Duodenal mucosa (tissue), 2 donors: ENCODE results near the gene PPFIA3.
"Not testable (repeated sequence)": the region's sequence is repeated elsewhere in the genome, so short reads cannot be mapped to it uniquely, and the experiment has no call there.

ENCODE experiments used
- H3K27ac ChIP-seq: one replicate; pipeline ENCODE4 v1.7.0; 2013; ENCODE audit warnings: low read depth, low read length
- H3K27me3 ChIP-seq, 2 donors: one replicate each; pipeline ENCODE4 v1.7.0; 2013; ENCODE audit warnings: low read length in 2 of 2, control low read depth in 1 of 2; ENCODE audit not compliant: insufficient read depth in 2 of 2, control insufficient read depth in 1 of 2
- H3K36me3 ChIP-seq, 2 donors: one replicate each; pipeline ENCODE4 v1.7.0; 2013; ENCODE audit warnings: low read length in 2 of 2, control low read depth in 1 of 2; ENCODE audit not compliant: insufficient read depth in 2 of 2, control insufficient read depth in 1 of 2
- H3K4me1 ChIP-seq, 2 donors: one replicate each; pipeline ENCODE4 v1.7.0; 2013; ENCODE audit warnings: low read length in 2 of 2, control low read depth in 1 of 2; ENCODE audit not compliant: insufficient read depth in 2 of 2, control insufficient read depth in 1 of 2
- H3K4me3 ChIP-seq, 2 donors: one replicate each; pipeline ENCODE4 v1.7.0; 2013; ENCODE audit warnings: low read length in 2 of 2, low read depth in 1 of 2
- H3K9ac ChIP-seq, 2 donors: one replicate each; pipeline ENCODE4 v1.7.0; 2013; ENCODE audit warnings: low read length in 2 of 2, low read depth in 1 of 2
- H3K9me3 ChIP-seq, 2 donors: one replicate each; pipeline ENCODE4 v1.7.0; 2013; ENCODE audit warnings: low read length in 2 of 2, control low read depth in 1 of 2; ENCODE audit not compliant: control insufficient read depth in 1 of 2

Gene PPFIA3

DNA sequence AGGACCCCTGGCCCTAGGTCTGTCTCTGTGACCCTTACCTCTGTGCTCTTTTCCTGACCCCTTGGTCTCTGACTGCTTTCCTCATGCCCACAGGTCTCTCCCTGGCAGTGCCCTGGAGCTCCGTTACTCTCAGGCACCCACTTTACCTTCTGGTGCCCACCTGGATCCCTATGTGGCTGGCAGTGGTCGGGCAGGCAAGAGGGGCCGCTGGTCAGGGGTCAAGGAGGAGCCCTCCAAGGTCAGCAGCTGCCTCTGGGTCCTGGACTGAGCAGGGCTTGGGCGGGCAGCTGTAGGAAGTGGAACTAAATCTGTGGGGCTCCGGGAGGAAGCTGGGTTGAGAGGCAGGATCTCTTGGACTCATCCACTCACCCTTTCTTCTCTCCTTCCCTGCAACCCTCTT lies 16.3 kb downstream of the PPFIA3 start:
- Histone ChIP-seq H3K4me3 (no peak overlapping the region), H3K9ac (no peak overlapping the region), H3K4me1 (peaks cover 0 to 11% of the 10 kb centered on the region in 2 donors), H3K27me3 (no peaks in the 10 kb centered on the region), H3K27ac (no peak overlapping the region), H3K36me3 (no peaks in the 10 kb centered on the region), H3K9me3 (no peaks in the 10 kb centered on the region)

DNA sequence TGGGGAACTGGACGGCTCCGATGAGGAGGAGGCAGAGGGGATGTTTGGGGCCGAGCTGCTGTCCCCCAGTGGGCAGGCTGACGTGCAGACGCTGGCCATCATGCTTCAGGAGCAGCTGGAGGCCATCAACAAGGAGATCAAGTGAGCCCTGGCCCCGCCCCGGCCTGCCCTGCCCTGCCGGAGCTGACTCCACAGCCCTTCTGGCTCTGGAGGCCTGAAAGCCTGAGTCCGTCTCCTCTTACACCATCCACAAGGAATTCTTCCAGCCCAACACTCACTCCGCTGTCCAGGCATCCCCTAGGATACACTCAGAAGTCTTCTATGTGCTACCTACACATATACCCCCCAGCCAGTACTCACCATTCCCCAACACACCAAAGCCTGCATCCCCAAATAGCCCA lies 17.4 kb downstream of the PPFIA3 start:
- H3K27ac ChIP-seq: peak overlapping the region; percentile 32
- H3K9me3 ChIP-seq: no peaks in the 10 kb centered on the region
- H3K9ac ChIP-seq: no peak overlapping the region
- no peak overlapping the region for H3K4me3 ChIP-seq
- no peaks in the 10 kb centered on the region for H3K36me3 ChIP-seq
- peaks cover 0 to 11% of the 10 kb centered on the region in 2 donors for H3K4me1 ChIP-seq
- H3K27me3 ChIP-seq: no peaks in the 10 kb centered on the region

DNA sequence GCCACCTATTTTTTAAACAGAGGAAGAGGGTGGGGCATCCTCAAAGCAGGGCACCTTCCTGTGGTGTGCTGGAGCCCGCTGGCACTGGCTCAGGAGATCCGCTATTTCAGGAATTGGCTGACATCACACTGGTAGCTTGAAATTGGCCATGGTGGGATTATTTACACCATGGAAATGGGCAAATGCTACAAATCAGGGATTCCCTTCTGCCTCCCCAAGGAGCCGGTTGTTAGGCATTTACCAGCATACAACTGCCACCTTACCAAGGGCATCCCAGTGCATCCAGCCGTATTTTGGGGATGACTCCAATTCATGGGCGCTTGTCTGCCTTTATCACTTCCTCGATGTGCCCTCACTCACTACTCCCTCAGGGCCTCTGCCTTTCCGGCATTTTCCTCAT lies 21.6 kb downstream of the PPFIA3 start:
- H3K9ac ChIP-seq: no peak overlapping the region
- H3K27me3 ChIP-seq: no peaks in the 10 kb centered on the region
- H3K36me3 ChIP-seq: no peaks in the 10 kb centered on the region
- peaks cover 12 to 14% of the 10 kb centered on the region in 2 donors for H3K4me1 ChIP-seq
- H3K9me3 ChIP-seq: no peaks in the 10 kb centered on the region
- H3K4me3 ChIP-seq: no peak overlapping the region
- no peak overlapping the region for H3K27ac ChIP-seq

DNA sequence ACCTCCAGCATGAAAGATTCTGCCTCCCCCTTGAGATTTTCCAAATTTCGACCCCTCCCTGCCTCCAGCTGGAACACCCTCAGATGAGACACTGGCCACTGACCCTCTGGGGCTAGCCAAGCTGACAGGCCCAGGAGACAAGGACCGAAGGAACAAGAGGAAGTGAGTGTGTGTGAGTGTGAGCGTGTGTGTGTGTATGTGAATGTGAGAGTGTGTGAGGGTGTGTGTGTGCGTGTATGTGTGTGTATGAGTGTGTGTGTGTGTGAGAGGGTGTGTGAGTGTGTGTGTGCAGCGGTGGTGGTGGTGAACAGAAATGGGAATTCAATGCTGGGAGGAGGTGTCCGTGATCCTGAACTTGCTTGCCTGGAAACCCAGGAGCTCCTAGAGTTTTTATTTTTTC lies 22.0 kb downstream of the PPFIA3 start:
- H3K27me3 ChIP-seq: no peaks in the 10 kb centered on the region
- no peak overlapping the region for H3K27ac ChIP-seq
- no peaks in the 10 kb centered on the region for H3K36me3 ChIP-seq
- no peak overlapping the region for H3K4me3 ChIP-seq
- H3K9ac ChIP-seq: no peak overlapping the region
- no peaks in the 10 kb centered on the region for H3K9me3 ChIP-seq
- peaks cover 16 to 18% of the 10 kb centered on the region in 2 donors for H3K4me1 ChIP-seq

DNA sequence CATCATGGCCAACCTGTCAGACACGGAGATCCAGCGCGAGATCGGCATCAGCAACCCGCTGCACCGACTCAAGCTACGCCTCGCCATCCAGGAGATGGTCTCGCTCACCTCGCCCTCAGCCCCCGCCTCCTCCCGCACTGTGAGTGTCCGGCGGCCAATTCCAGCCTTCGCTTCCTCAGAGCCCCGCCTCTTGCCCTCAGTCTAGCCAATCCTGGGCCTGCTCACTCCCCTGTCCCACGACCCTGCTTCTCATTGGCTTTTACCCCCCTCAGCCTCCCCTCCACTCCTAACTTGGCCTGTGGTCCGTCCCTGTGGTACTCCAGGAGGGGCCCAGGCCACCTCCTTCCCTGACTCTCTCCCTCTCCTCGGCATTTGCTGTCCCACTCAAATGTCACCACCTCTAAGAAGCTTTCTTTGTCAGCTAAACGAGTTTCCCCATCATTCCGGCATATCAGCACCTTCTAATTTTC lies 23.6 kb downstream of the PPFIA3 start:
- no peaks in the 10 kb centered on the region for H3K36me3 ChIP-seq
- H3K27ac ChIP-seq: no peak overlapping the region
- no peaks in the 10 kb centered on the region for H3K9me3 ChIP-seq
- H3K9ac ChIP-seq: peak overlapping the region in 1 of 2 donors; percentile 47
- no peaks in the 10 kb centered on the region for H3K27me3 ChIP-seq
- peak overlapping the region; percentile 72 to 76 for H3K4me3 ChIP-seq
- H3K4me1 ChIP-seq: peaks cover 18 to 20% of the 10 kb centered on the region in 2 donors

DNA sequence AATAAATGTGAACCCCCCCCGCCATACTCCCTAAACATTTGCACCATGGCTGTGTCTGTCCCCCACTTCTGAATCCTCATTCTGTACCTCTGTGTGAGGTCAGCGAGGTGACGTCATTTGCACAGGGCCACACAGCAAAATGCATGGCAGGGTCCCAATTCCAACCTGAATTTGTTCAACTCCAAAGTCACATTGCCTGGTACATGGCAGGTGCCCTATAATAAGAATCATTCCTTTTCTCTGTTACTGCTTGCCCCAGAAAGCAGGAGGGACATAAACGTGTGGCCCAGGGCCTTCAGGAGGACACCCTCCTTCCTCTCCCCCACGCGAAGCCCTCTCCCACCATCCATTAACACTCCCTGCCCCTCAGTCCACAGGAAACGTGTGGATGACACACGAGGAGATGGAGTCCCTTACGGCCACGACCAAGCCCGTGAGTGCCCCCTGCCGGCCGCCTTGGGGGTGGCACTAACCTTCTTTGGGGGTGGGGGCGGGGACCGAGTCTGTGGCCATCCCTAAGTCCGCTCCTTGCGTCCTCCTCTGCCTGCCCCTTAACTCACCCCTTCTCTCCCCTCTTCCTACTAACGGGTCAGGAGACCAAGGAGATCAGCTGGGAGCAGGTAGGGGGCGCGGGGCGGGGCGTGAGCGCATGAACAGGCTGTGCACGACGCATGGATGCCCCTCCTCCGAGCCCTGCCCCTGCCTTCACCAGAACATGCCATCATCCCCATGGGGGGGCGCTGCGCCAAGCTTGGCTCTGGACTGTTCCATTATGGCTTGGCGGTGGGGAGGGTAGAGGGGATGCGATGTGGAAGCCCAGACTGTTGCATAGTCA lies 26.4 kb downstream of the PPFIA3 start:
- H3K9ac ChIP-seq: no peak overlapping the region
- H3K27me3 ChIP-seq: peaks cover 0 to 5% of the 10 kb centered on the region in 2 donors
- H3K4me1 ChIP-seq: peaks cover 38 to 40% of the 10 kb centered on the region in 2 donors
- no peaks in the 10 kb centered on the region for H3K9me3 ChIP-seq
- no peak overlapping the region for H3K27ac ChIP-seq
- H3K4me3 ChIP-seq: peak overlapping the region in 1 of 2 donors; percentile 7
- H3K36me3 ChIP-seq: no peaks in the 10 kb centered on the region

DNA sequence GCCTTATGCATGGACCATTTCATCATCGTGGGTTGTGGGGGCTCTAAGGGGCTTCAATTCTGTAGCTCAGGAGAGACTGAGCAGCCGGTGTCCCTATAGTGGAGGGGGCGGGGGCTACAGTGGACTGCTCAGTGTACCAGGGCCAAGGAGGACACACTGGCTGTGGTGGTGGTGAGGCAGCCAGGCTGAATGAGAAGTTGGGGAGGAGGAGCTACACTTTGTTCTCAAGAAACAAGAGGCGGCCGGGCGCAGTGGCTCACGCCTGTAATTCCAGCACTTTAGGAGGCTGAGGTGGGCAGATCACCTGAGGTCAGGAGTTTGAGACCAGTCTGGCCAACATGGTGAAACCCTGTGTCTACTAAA lies 27.0 kb downstream of the PPFIA3 start:
- Histone ChIP-seq H3K4me1 (peaks cover 42 to 44% of the 10 kb centered on the region in 2 donors), H3K4me3 (peak overlapping the region in 1 of 2 donors; percentile 7)
- H3K27ac ChIP-seq, H3K27me3 ChIP-seq, H3K9me3 ChIP-seq, H3K9ac ChIP-seq, H3K36me3 ChIP-seq: not testable (repeated sequence)

DNA sequence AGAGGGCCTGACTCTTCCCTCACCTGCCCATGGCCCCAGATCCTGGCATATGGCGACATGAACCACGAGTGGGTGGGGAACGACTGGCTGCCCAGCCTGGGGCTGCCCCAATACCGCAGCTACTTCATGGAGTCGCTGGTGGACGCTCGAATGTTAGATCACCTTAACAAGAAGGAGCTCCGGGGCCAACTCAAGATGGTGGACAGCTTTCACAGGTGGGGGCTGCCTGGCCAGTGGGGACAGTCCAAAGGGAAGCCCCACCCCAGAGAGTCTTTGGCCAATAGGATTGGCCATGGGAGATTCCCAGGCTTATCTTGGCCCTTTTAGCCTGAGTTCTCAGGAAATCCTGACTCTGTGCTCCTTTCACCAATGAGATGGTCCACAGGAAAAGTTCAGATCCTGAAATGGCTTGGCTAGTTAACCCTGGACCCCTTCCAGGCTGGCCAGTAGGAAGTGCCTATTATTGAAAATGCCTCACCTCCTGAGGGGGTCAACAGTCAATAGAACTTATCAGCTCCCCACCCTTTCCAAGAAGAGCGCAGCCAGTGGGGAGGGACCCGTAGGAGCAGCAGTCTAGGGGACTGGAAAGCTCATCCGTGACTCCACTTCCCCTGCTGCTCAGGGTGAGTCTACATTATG lies 28.8 kb downstream of the PPFIA3 start:
- H3K27me3 ChIP-seq: peaks cover 0 to 5% of the 10 kb centered on the region in 2 donors
- peak overlapping the region; percentile 88 to 97 for H3K4me3 ChIP-seq
- peak overlapping the region; percentile 57 to 61 for H3K9ac ChIP-seq

DNA sequence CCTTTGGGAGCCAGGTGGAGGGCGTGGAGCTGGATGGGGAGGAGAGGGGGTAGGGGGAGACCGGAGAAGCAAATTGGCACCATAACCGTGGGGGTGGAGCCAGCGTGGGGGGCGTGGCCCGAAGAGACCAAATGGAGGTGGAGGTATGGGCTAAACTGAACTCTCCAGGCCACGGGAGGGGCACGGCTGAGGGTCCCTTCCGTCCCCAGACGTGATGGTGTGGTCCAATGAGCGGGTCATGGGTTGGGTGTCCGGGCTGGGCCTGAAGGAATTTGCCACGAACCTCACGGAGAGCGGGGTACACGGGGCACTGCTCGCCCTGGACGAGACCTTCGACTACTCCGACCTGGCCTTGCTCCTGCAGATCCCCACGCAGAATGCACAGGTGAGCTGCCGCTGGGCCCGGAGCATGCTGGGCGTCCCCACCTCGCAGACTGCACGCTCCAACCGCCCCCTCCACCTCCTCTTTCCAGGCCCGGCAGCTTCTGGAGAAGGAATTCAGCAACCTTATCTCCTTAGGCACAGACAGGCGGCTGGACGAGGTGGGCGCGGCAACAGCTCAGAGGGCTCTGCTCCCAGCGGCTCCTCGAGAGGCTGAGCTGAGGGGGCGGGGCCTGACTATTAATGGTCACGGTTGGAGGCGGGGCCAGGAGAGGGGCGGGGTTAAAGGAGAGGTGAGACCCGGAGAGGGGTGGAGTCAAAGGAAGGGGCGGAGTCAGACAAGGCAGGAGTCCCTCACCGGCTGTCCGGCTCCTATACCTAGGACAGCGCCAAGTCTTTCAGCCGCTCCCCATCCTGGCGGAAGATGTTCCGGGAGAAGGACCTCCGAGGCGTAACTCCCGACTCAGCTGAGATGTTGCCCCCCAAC lies 29.7 kb downstream of the PPFIA3 start:
- Histone ChIP-seq H3K4me1 (peaks cover 42 to 43% of the 10 kb centered on the region in 2 donors), H3K9ac (peak overlapping the region; percentile 98 to 99), H3K9me3 (no peaks in the 10 kb centered on the region), H3K27ac (peak overlapping the region; percentile 97), H3K27me3 (peaks cover 0 to 5% of the 10 kb centered on the region in 2 donors), H3K4me3 (peak overlapping the region; percentile 88 to 97), H3K36me3 (no peaks in the 10 kb centered on the region)

More for the DNA sequence above, 28.8 kb downstream of the PPFIA3 start:
- Histone ChIP-seq H3K27ac (peak overlapping the region; percentile 58), H3K4me1 (peaks cover 42 to 44% of the 10 kb centered on the region in 2 donors), H3K9me3 (no peaks in the 10 kb centered on the region), H3K36me3 (no peaks in the 10 kb centered on the region)
